Calu3 (cell line): ENCODE results near the gene SRI. TPM values are rescaled to one million over a fixed set of nuclear protein-coding genes. Genes with fewer than 3 reads are reported as not detected.

Source experiments
- BruUV-seq: library from RNA; stranded (reverse); fragments of 400-500 nt; replicated peaks from 2 replicates; lab custom pipeline; 2021; lab: Mats Ljungman, UMichigan
- CTCF ChIA-PET: fragments of 300-600 bp; sonication (Branson Sonifier 250); formaldehyde crosslinking; loops from one replicate; lab custom pipeline; 2022; ENCODE audit warnings: antibody characterized with exemption; lab: Charles Lee
- DNase-seq: peaks from one replicate; pipeline ENCODE4 v3.0.0; 2022
- H3K27ac Mint-ChIP-seq: one replicate; pipeline ENCODE4 v1.8.0; 2022; ENCODE audit warnings: mixed read lengths; ENCODE audit not compliant: unreplicated experiment
- H3K27me3 Mint-ChIP-seq: one replicate; pipeline ENCODE4 v1.8.0; 2022; ENCODE audit warnings: mixed read lengths; ENCODE audit not compliant: unreplicated experiment
- H3K36me3 Mint-ChIP-seq: one replicate; pipeline ENCODE4 v1.8.0; 2022; ENCODE audit warnings: mild to moderate bottlenecking, moderate library complexity, mixed read lengths; ENCODE audit not compliant: insufficient read depth, unreplicated experiment
- H3K4me1 Mint-ChIP-seq: one replicate; pipeline ENCODE4 v1.8.0; 2022; ENCODE audit warnings: mild to moderate bottlenecking, low read depth, mixed read lengths; ENCODE audit not compliant: unreplicated experiment
- H3K4me3 Mint-ChIP-seq: one replicate; pipeline ENCODE4 v1.8.0; 2022; ENCODE audit warnings: mild to moderate bottlenecking, low read depth, moderate library complexity, mixed read lengths; ENCODE audit not compliant: unreplicated experiment
- H3K9me3 Mint-ChIP-seq: one replicate; pipeline ENCODE4 v1.8.0; 2022; ENCODE audit warnings: low read depth, mixed read lengths; ENCODE audit not compliant: unreplicated experiment
- intact Hi-C: fragments of 100-400 bp; cut with micrococcal nuclease; formaldehyde crosslinking; loops from one replicate; pipeline ENCODE4 v1.10.0; 2022; ENCODE audit not compliant: unreplicated experiment
- total RNA-seq: library from RNA; stranded (reverse); gene quantifications from 2 replicates; pipeline ENCODE4 v1.2.3, GENCODE V29; 2022
- TF ChIP-seq, protein P1 (sequence below): fragments of 200-600 bp; IDR thresholded peaks from one replicate; pipeline ENCODE4 v1.8.0; 2022; ENCODE audit warnings: antibody characterized with exemption; ENCODE audit not compliant: unreplicated experiment

Gene SRI
- total RNA-seq, 1 experiment from 2014 or later = 173 TPM

DNA sequence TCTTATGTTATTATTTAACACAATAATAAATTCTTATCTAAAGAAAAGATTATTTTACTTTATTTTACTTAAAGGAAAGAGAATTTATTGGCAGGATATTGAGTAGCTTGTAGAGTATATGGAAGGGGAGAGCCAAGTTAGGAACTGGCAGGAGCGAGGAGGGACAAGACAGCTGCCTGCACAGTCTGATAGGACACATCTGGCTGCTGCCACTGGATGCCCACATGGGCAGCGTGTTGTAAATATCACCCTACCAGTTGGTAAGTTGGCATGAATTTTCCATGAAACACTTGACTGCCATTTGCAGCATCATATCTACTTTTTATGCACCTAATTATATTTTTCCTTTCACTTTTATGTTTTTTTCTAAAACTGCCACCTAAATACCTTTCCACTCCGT, 19.6 kb downstream of the SRI start:
- H3K4me1 Mint-ChIP-seq = no peaks in the 10 kb centered on the region
- BruUV-seq = no TSS peak
- TF ChIP-seq, protein P1, sequence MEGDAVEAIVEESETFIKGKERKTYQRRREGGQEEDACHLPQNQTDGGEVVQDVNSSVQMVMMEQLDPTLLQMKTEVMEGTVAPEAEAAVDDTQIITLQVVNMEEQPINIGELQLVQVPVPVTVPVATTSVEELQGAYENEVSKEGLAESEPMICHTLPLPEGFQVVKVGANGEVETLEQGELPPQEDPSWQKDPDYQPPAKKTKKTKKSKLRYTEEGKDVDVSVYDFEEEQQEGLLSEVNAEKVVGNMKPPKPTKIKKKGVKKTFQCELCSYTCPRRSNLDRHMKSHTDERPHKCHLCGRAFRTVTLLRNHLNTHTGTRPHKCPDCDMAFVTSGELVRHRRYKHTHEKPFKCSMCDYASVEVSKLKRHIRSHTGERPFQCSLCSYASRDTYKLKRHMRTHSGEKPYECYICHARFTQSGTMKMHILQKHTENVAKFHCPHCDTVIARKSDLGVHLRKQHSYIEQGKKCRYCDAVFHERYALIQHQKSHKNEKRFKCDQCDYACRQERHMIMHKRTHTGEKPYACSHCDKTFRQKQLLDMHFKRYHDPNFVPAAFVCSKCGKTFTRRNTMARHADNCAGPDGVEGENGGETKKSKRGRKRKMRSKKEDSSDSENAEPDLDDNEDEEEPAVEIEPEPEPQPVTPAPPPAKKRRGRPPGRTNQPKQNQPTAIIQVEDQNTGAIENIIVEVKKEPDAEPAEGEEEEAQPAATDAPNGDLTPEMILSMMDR = no peak
- H3K9me3 Mint-ChIP-seq = no peaks in the 10 kb centered on the region
- no peaks in the 10 kb centered on the region for H3K27me3 Mint-ChIP-seq
- no peak overlapping the region for H3K27ac Mint-ChIP-seq
- peaks cover 16% of the 10 kb centered on the region for H3K36me3 Mint-ChIP-seq
- intact Hi-C loops = no loop called here
- CTCF ChIA-PET = no interaction called here
- no peak overlapping the region for H3K4me3 Mint-ChIP-seq
- DNase-seq = no peak

DNA sequence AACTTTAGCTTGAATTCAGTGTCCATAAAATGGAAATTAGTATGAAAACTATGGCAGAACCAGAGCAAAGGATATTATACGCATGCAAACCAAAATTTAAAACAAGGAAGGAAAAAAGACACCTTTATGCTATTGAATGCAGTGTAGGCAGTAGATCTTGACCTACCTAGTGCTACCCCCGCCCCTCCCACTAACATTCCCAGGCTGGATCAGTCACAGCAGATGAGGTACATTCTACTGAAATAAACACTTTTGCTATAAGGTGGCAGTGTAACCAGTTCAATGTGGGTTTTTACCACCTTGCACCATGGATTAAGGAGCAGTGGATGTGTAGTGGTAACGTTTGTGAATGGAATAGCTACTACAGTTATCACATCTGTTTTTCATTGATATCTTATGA, 27.9 kb downstream of the SRI start:
- H3K27ac Mint-ChIP-seq = no peak overlapping the region
- no peaks in the 10 kb centered on the region for H3K9me3 Mint-ChIP-seq
- no peaks in the 10 kb centered on the region for H3K4me1 Mint-ChIP-seq
- no peak overlapping the region for H3K4me3 Mint-ChIP-seq
- no peaks in the 10 kb centered on the region for H3K36me3 Mint-ChIP-seq
- no peaks in the 10 kb centered on the region for H3K27me3 Mint-ChIP-seq
- TF ChIP-seq, protein P1 = no peak
- intact Hi-C loops = no loop called here
- CTCF ChIA-PET = no interaction called here
- no TSS peak for BruUV-seq
- no peak for DNase-seq

DNA sequence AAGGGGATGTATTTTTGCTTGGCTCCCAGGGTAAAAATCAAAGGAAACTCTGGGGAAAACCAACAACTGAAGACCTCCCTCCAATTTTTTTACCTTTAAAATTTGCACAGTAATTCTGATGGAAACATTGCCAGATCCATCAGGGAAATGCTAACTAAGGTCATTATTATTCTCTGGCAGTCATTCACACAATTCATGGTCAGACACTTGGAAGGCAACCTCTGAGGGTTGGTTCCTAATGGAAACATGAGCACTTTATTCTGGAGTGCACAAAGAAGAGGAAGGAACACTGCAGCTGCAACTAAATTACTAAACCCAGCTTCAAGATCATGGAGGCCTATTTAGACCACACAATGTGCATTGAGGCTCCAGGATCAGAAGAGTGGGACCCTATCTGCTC, 34.2 kb downstream of the SRI start:
- no peak overlapping the region for H3K4me3 Mint-ChIP-seq
- no TSS peak for BruUV-seq
- intact Hi-C loops = no loop called here
- H3K27ac Mint-ChIP-seq = no peak overlapping the region
- H3K36me3 Mint-ChIP-seq = no peaks in the 10 kb centered on the region
- TF ChIP-seq, protein P1 = no peak
- no peaks in the 10 kb centered on the region for H3K4me1 Mint-ChIP-seq
- no peak for DNase-seq
- CTCF ChIA-PET = interaction anchor here (0.6 kb wide), 1 partner anchor 492 kb away, joined by 3 read pairs; no protein-coding TSS in a partner anchor
- H3K9me3 Mint-ChIP-seq = no peaks in the 10 kb centered on the region
- no peaks in the 10 kb centered on the region for H3K27me3 Mint-ChIP-seq

DNA sequence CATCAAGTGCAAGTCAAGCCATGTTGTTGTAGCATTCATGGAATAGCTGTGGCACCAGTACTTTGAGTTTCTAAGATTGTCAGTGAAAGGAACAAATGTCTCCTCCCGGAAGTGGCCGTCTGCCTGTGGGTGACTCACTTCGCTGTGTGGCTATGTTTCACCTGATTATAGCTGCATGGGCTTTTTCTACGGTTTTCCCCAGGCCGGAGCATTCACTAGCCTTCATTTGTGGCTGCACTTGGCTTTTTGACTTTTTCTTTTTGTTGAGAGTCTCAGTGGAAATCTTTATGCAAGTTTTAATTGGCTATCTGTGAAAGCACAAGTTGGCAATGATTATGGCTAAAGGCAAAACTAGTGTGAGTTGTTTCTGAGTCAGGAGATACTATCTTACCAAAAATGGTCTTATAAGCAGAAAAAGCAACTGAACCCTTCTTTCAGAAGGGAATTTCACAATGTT, 35.0 kb downstream of the SRI start:
- H3K9me3 Mint-ChIP-seq = no peaks in the 10 kb centered on the region
- no TSS peak for BruUV-seq
- no peak overlapping the region for H3K4me3 Mint-ChIP-seq
- H3K4me1 Mint-ChIP-seq = no peaks in the 10 kb centered on the region
- H3K27me3 Mint-ChIP-seq = no peaks in the 10 kb centered on the region
- no peaks in the 10 kb centered on the region for H3K36me3 Mint-ChIP-seq
- H3K27ac Mint-ChIP-seq = peak overlapping the region; percentile 13
- intact Hi-C loops = no loop called here
- TF ChIP-seq, protein P1 = no peak
- peak; percentile 45 for DNase-seq
- CTCF ChIA-PET = no interaction called here
